HEK293 (cell line): ENCODE data around the gene SAMD8.

ENCODE experiments used
- CTCF ChIA-PET: fragments of 350-600 bp; formaldehyde crosslinking; extraction: SDS; loops from one replicate; lab custom pipeline; 2021; ENCODE audit warnings: antibody characterized with exemption; lab: Yijun Ruan, JAX
- POLR2A ChIA-PET: fragments of 300-600 bp; formaldehyde crosslinking; extraction: SDS; loops from one replicate; lab custom pipeline; 2020; ENCODE audit warnings: antibody characterized with exemption, inconsistent platforms; lab: Yijun Ruan, JAX
- H3K27ac ChIP-seq: fragments of 200-500 bp; sonication (Bioruptor generic); 2 replicates; pipeline ENCODE4 v1.5.1; 2014; ENCODE audit warnings: low read depth, low read length, control low read depth, inconsistent platforms; ENCODE audit errors: extremely low read depth
- H3K36me3 ChIP-seq, 2 experiments: fragments of 200-500 bp in 1 of 2; sonication (Bioruptor generic) in 1 of 2; 1 replicate in 1 of 2; 2 replicates in 1 of 2; pipeline ENCODE4 v1.5.1; 2014 to 2017; ENCODE audit warnings: inconsistent platforms in 2 of 2, low read length in 2 of 2; ENCODE audit not compliant: control insufficient read depth in 2 of 2, insufficient read depth in 1 of 2
- H3K4me1 ChIP-seq: fragments of 200-500 bp; sonication (Bioruptor generic); 2 replicates; pipeline ENCODE4 v1.5.1; 2014; ENCODE audit warnings: mild to moderate bottlenecking, low read length, inconsistent platforms; ENCODE audit not compliant: control insufficient read depth, insufficient read depth
- H3K4me3 ChIP-seq: 2 replicates; pipeline ENCODE4 v1.5.1; 2011; ENCODE audit warnings: low read depth, mild to moderate bottlenecking, control low read depth, low read length, moderate library complexity
- H3K9me3 ChIP-seq: fragments of 200-500 bp; sonication (Bioruptor generic); 2 replicates; pipeline ENCODE4 v1.5.1; 2014; ENCODE audit warnings: low read depth, low read length, inconsistent platforms; ENCODE audit not compliant: control insufficient read depth, insufficient read depth
- GLI4 ChIP-seq: fragments of 450-650 bp; formaldehyde crosslinking; IDR thresholded peaks from 2 replicates; pipeline ENCODE4 v1.5.1; 2016; ENCODE audit warnings: missing biosample characterization, missing genetic modification characterization
- KLF16 ChIP-seq: fragments of 450-650 bp; formaldehyde crosslinking; IDR thresholded peaks from 2 replicates; pipeline ENCODE4 v1.5.1; 2017; ENCODE audit warnings: missing biosample characterization, missing genetic modification characterization
- PATZ1 ChIP-seq: fragments of 450-650 bp; formaldehyde crosslinking; IDR thresholded peaks from 2 replicates; pipeline ENCODE4 v1.5.1; 2016; ENCODE audit warnings: missing biosample characterization, missing genetic modification characterization
- SP2 ChIP-seq: fragments of 450-650 bp; formaldehyde crosslinking; IDR thresholded peaks from 2 replicates; pipeline ENCODE4 v1.5.1; 2016; ENCODE audit warnings: missing biosample characterization, missing genetic modification characterization
- TSHZ1 ChIP-seq: fragments of 450-650 bp; formaldehyde crosslinking; IDR thresholded peaks from 2 replicates; pipeline ENCODE4 v1.5.1; 2016; ENCODE audit warnings: missing biosample characterization, missing genetic modification characterization, borderline replicate concordance
- YY1 ChIP-seq: fragments of 450-650 bp; formaldehyde crosslinking; IDR thresholded peaks from 2 replicates; pipeline ENCODE4 v1.5.1; 2018; ENCODE audit warnings: missing biosample characterization, missing genetic modification characterization
- ZBTB11 ChIP-seq: fragments of 450-650 bp; formaldehyde crosslinking; conservative IDR thresholded peaks from 2 replicates; pipeline ENCODE4 v1.5.1; 2016; ENCODE audit warnings: low read depth, missing biosample characterization, missing genetic modification characterization
- ZBTB20 ChIP-seq: fragments of 450-650 bp; formaldehyde crosslinking; IDR thresholded peaks from 2 replicates; pipeline ENCODE4 v1.5.1; 2016; ENCODE audit warnings: missing biosample characterization, missing genetic modification characterization
- ZBTB8A ChIP-seq: fragments of 450-650 bp; formaldehyde crosslinking; IDR thresholded peaks from 2 replicates; pipeline ENCODE4 v1.5.1; 2016; ENCODE audit warnings: missing biosample characterization, missing genetic modification characterization
- ZFHX2 ChIP-seq: fragments of 450-650 bp; formaldehyde crosslinking; conservative IDR thresholded peaks from 2 replicates; pipeline ENCODE4 v1.5.1; 2016; ENCODE audit warnings: missing biosample characterization, missing genetic modification characterization
- ZFP37 ChIP-seq: fragments of 450-650 bp; formaldehyde crosslinking; IDR thresholded peaks from 2 replicates; pipeline ENCODE4 v1.5.1; 2016; ENCODE audit warnings: missing biosample characterization, missing genetic modification characterization
- ZFP41 ChIP-seq: fragments of 450-650 bp; formaldehyde crosslinking; IDR thresholded peaks from 2 replicates; pipeline ENCODE4 v1.5.1; 2016; ENCODE audit warnings: missing biosample characterization, missing genetic modification characterization, borderline replicate concordance
- ZFP69B ChIP-seq: fragments of 450-650 bp; formaldehyde crosslinking; IDR thresholded peaks from 2 replicates; pipeline ENCODE4 v1.5.1; 2016; ENCODE audit warnings: missing biosample characterization, missing genetic modification characterization
- ZNF174 ChIP-seq: fragments of 450-650 bp; formaldehyde crosslinking; IDR thresholded peaks from 2 replicates; pipeline ENCODE4 v1.5.0; 2017; ENCODE audit warnings: missing biosample characterization, mild to moderate bottlenecking, missing genetic modification characterization
- ZNF24 ChIP-seq: fragments of 450-650 bp; formaldehyde crosslinking; IDR thresholded peaks from 2 replicates; pipeline ENCODE4 v1.5.1; 2016; ENCODE audit warnings: missing biosample characterization, missing genetic modification characterization
- ZNF280C ChIP-seq: fragments of 450-650 bp; formaldehyde crosslinking; IDR thresholded peaks from 2 replicates; pipeline ENCODE4 v1.5.1; 2016; ENCODE audit warnings: missing biosample characterization, missing genetic modification characterization
- ZNF362 ChIP-seq: fragments of 450-650 bp; formaldehyde crosslinking; IDR thresholded peaks from 2 replicates; pipeline ENCODE4 v1.5.1; 2016; ENCODE audit warnings: missing biosample characterization, missing genetic modification characterization
- ZNF404 ChIP-seq: fragments of 450-650 bp; formaldehyde crosslinking; IDR thresholded peaks from 2 replicates; pipeline ENCODE4 v1.5.1; 2017; ENCODE audit warnings: missing biosample characterization, missing genetic modification characterization
- ZNF560 ChIP-seq: fragments of 450-650 bp; formaldehyde crosslinking; IDR thresholded peaks from 2 replicates; pipeline ENCODE4 v1.5.1; 2017; ENCODE audit warnings: missing biosample characterization, missing genetic modification characterization, borderline replicate concordance
- ZNF561 ChIP-seq: fragments of 450-650 bp; IDR thresholded peaks from 2 replicates; pipeline ENCODE4 v1.5.1; 2018; ENCODE audit warnings: missing biosample characterization, missing genetic modification characterization, borderline replicate concordance
- ZNF776 ChIP-seq: fragments of 450-650 bp; formaldehyde crosslinking; IDR thresholded peaks from 2 replicates; pipeline ENCODE4 v1.5.0; 2017; ENCODE audit warnings: missing biosample characterization, missing genetic modification characterization, borderline replicate concordance
- ZSCAN30 ChIP-seq: fragments of 450-650 bp; IDR thresholded peaks from 2 replicates; pipeline ENCODE4 v1.5.1; 2018; ENCODE audit warnings: missing biosample characterization, mild to moderate bottlenecking, missing genetic modification characterization, moderate library complexity

Gene SAMD8

GRCh38 chr10:75210282-75211006 is 99.0 kb downstream of the SAMD8 start, which contains the start of gene VDAC2 (continued):
- TF ChIP-seq SP2, result peak; percentile 78
- TF ChIP-seq ZBTB11, result peak; percentile 43
- TF ChIP-seq PATZ1 (tag by site-specific recombination), result peak; percentile 91
- TF ChIP-seq ZNF174, result no peak
- TF ChIP-seq ZNF776 (tag by site-specific recombination), result no peak
- peak; percentile 26; the same call in 1 of the 2 replicates for TF ChIP-seq GLI4
- TF ChIP-seq ZNF24 (tag by site-specific recombination), result peak; percentile 86
- TF ChIP-seq YY1 (tag by site-specific recombination), result no peak
- TF ChIP-seq ZFHX2, result peak; percentile 93
- no peak for TF ChIP-seq ZNF560 (tag by site-specific recombination)
- TF ChIP-seq ZBTB20 (tag by site-specific recombination), result peak; percentile 61; the same call in 1 of the 2 replicates
- TF ChIP-seq ZBTB8A (tag by site-specific recombination), result peak; percentile 68; the same call in 1 of the 2 replicates
- TF ChIP-seq TSHZ1 (tag by site-specific recombination), result peak; percentile 36; the same call in 1 of the 2 replicates

- Histone ChIP-seq H3K4me1 (peaks cover 2% of the 10 kb centered on the region; the same call in 1 of the 2 replicates), H3K9me3 (no peaks in the 10 kb centered on the region), H3K36me3 (peaks cover 29 to 43% of the 10 kb centered on the region in 2 experiments), H3K4me3 (peak overlapping the region; percentile 95), H3K27ac (peak overlapping the region; percentile 97)
- ChIA-PET CTCF (interaction anchor here (0.7 to 2.7 kb wide), 6 partner anchors 13 to 25 kb away, joined by 3 to 16 read pairs (median 6); partner anchors contain the start of gene COMTD1), POLR2A (interaction anchor here (0.6 to 3.4 kb wide), 14 partner anchors 8 to 1071 kb away, joined by 3 to 36 read pairs (median 6); partner anchors contain the start of genes COMTD1 and SAMD8)
- no peak for TF ChIP-seq ZNF280C
- 0 out of 2 replicates have a peak, but pooled peaks have one; percentile 34 for TF ChIP-seq ZNF174
- TF ChIP-seq ZFP37 (tag by site-specific recombination), result no peak
- TF ChIP-seq ZFP69B (tag by site-specific recombination), result no peak
- TF ChIP-seq ZFP41 (tag by site-specific recombination), result no peak
- peak; percentile 86 for TF ChIP-seq YY1 (tag by site-specific recombination)
- TF ChIP-seq ZNF561 (tag by site-specific recombination), result 0 out of 2 replicates have a peak, but pooled peaks have one; percentile 4
- TF ChIP-seq KLF16, result no peak
- TF ChIP-seq ZNF362, result no peak
- TF ChIP-seq ZNF404, result no peak
- peak; percentile 12; the same call in 1 of the 2 replicates for TF ChIP-seq ZBTB20 (tag by site-specific recombination)
- TF ChIP-seq ZSCAN30 (tag by site-specific recombination), result 0 out of 2 replicates have a peak, but pooled peaks have one; percentile 8
Observed at GRCh38 chr10:75211007-75211691, 99.7 kb downstream of the SAMD8 start.
